Activated CD4-positive, alpha-beta T cell treated with anti-CD3 and anti-CD28 coated beads, Interleukin-2, amount 10 ng/mL, durations not matched to agents 7 days and 5 days (primary cell): ENCODE measurements around the gene SCRN2. TPM values are rescaled to one million over a fixed set of nuclear protein-coding genes. Genes with fewer than 3 reads are reported as not detected.

ENCODE experiments used
- CTCF ChIA-PET: fragments of 350-600 bp; sonication (Branson Sonifier 250); formaldehyde crosslinking; loops from one replicate; lab custom pipeline; 2021; ENCODE audit warnings: antibody characterized with exemption; lab: Charles Lee
- POLR2A ChIA-PET: fragments of 350-600 bp; sonication (Branson Sonifier 250); formaldehyde crosslinking; loops from one replicate; lab custom pipeline; 2021; ENCODE audit warnings: antibody characterized with exemption; lab: Charles Lee
- DNase-seq: peaks from one replicate; pipeline ENCODE4 v3.0.0-alpha.2; 2020
- H3K27ac Mint-ChIP-seq: one replicate; pipeline ENCODE4 v1.8.0; 2021; ENCODE audit warnings: mild to moderate bottlenecking, moderate library complexity, mixed read lengths
- H3K27me3 Mint-ChIP-seq: one replicate; pipeline ENCODE4 v1.8.0; 2021; ENCODE audit warnings: mixed read lengths
- H3K36me3 Mint-ChIP-seq: one replicate; pipeline ENCODE4 v1.8.0; 2021; ENCODE audit warnings: low read depth, mixed read lengths
- H3K4me1 Mint-ChIP-seq: one replicate; pipeline ENCODE4 v1.8.0; 2021; ENCODE audit warnings: mixed read lengths
- H3K4me3 Mint-ChIP-seq: one replicate; pipeline ENCODE4 v1.8.0; 2021; ENCODE audit warnings: mild to moderate bottlenecking, moderate library complexity, mixed read lengths
- H3K9me3 Mint-ChIP-seq: one replicate; pipeline ENCODE4 v1.8.0; 2021; ENCODE audit warnings: mixed read lengths
- total RNA-seq, 2 experiments: library from RNA; stranded (reverse); gene quantifications; one replicate each; pipeline ENCODE4 v1.2.3, GENCODE V29; 2021

The SCRN2 gene
- 10 to 100 TPM; 26.8 to 33.2 TPM for total RNA-seq

DNA sequence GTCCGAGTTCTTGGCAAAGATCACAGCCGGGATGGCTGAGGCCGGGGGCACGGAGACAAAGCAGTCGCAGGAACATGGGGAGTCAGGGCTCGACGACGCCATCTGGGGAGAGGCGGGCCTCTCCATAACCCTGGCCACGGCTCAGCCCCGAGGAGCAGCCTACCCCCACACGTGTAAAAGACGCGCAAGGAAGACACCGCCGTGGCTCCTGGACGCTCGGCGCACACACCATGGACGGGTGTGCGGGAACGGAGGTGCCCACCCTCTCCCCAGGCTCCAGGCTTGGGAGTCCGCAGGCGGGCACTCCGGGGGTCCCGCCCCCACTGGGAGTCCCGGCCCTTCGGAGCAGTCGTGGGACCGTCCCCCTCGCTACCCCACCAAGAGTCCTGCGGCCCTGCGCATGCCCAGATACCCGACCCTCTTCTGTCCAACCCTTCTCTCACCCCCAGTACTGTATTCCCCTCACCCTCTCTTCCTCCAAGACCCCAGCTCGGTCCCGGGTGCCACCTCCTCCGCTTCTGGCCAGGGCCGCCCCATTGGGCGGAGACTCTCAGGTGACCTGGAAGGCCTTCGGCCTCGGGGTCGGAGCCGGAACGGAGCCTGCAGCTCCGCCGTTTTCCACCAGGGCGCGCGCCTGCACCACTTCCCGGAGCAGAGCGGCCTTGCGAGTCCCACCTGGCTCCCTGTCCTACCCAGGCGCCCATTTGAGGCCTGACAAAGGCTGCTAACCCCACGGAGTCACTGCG lies at the start of gene SCRN2:
Gene SCRN2 (minus strand): TSS at position 532 of the 746 bp plus-strand sequence. CDS start 430 bp downstream, at position 102.
- Mint-ChIP-seq H3K9me3 (no peaks in the 10 kb centered on the region), H3K27ac (peak within 1 kb of the TSS; percentile 91), H3K4me3 (peak within 1 kb of the TSS; percentile 98), H3K36me3 (peaks cover 3% of the 10 kb centered on the region), H3K27me3 (peaks cover 17% of the 10 kb centered on the region), H3K4me1 (peaks cover 37% of the 10 kb centered on the region)
- CTCF ChIA-PET = interaction anchor here (0.6 to 19.1 kb wide), 31 partner anchors 9 to 179 kb away, joined by 3 to 344 read pairs (median 5); partner anchors contain the start of genes LRRC46, MRPL10, SP2 and SP6
- POLR2A ChIA-PET = interaction anchor here (1.0 kb wide), 1 partner anchor 51 kb away, joined by 3 read pairs; no protein-coding TSS in a partner anchor
- peak; percentile 87 for DNase-seq

DNA sequence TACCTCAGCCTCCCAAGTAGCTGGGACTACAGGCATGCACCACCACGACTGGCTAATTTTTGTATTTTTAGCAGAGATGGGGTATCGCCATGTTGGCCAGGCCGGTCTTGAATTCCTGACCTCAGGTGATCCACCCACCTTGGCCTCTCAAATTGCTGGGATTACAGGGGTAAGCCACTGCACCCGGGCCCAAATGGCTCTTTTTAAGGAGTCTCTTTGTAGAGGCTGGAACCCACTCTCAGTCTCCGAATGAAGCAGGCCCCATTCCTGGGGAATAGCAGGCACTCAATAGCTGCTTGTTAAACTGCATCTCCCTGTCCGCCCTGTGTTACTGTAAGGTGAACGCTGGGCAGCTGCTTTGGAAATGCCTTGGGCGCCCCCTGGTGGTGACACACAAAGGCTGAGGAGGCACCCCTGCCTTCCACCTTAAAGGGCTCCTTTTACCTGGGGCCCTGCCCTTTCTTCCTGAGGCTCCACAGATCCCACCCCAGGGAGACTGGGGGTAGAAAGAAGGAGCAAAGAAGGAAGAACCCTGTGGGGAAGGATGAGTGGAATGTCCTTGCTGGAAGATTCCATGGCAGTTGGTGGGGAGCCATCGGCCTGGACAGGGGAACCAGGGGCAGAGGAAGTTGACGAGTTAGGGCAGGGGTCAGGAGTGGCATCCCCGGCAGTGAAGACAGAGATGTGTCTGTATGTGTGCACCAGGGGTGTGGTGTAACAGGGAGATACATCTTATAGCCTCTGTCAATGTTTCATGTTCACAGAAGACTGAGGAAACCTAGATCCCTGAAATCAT lies 48.9 kb upstream of the SCRN2 start:
- Mint-ChIP-seq H3K4me1 (peaks cover 39% of the 10 kb centered on the region), H3K27me3 (no peaks in the 10 kb centered on the region), H3K9me3 (no peaks in the 10 kb centered on the region), H3K36me3 (peaks cover 2% of the 10 kb centered on the region), H3K4me3 (no peak overlapping the region), H3K27ac (no peak overlapping the region)
- POLR2A ChIA-PET = no interaction called here
- peak; percentile 93 for DNase-seq
- CTCF ChIA-PET = interaction anchor here (0.6 to 15.3 kb wide), 16 partner anchors 10 to 128 kb away, joined by 3 to 344 read pairs (median 4); partner anchors contain the start of genes CDK5RAP3, LRRC46, MRPL10 and PNPO

DNA sequence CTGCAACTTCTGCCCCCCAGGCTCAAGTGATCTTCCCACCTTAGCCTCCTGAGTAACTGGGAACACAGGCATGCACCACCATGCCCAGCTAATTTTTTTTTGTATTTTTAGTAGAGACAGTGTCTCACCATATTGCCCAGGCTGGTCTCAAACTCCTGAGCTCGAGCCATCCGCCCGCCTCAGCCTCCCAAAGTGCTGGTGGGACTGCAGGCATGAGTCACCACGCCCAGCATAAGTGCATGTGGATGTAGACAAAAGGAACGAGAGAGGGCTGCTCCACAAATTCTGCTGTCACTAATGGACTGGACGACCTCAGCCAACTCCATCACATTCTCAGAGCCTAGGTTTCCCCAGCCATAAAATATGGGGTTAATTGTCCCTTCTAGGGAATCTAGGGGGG lies 47.2 kb upstream of the SCRN2 start:
- no peaks in the 10 kb centered on the region for H3K27me3 Mint-ChIP-seq
- H3K4me1 Mint-ChIP-seq = peaks cover 37% of the 10 kb centered on the region
- no peak overlapping the region for H3K4me3 Mint-ChIP-seq
- ChIA-PET POLR2A (no interaction called here), CTCF (interaction anchor here (15.3 kb wide), 1 partner anchor 44 kb away, joined by 344 read pairs; the partner anchor contains the start of genes SCRN2 and SP6)
- H3K9me3 Mint-ChIP-seq = no peaks in the 10 kb centered on the region
- H3K36me3 Mint-ChIP-seq = peaks cover 2% of the 10 kb centered on the region
- no peak for DNase-seq
- no peak overlapping the region for H3K27ac Mint-ChIP-seq

DNA sequence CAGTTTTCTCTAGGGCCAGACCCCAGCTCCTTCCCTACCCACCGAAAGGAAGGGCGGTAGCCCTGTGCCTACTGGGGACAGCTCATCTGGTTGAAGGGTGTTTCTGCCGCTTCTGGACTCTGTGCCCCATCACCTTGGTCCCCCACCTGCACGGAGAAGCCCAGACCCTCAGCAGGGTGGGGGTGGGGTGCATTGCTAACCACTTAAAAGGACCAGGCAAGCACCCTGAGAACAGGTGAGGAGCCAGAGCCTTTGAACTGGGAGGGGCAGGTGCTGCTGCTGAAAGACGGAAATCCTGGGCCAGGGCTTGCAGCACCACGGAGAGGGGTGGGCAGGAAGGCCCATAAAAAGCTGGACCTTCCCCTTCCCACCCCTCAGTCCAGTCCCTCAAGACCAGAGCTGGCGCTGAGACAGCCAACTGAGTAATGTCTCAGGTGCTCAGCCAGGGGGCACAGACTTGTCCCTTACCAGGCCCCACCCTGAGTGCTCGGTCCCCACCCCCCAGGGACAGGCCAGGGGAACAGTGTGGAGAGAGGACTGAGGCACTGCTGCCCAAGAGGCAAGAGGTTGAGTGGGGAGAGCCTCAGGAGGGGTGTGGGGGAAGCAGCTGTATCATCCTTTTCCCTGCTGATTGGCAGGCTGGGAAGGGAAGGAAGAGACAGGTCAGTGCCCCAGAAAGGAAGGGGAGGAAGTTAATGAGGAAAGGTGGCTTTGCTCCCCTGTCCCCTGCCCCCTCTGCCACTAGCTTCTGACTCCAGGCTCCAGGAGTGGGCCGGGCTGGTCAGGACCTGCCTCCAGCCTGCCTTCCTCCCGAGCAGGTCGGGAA lies 44.0 kb upstream of the SCRN2 start:
- peak; percentile 25 for DNase-seq
- ChIA-PET CTCF (interaction anchor here (0.6 to 15.3 kb wide), 4 partner anchors 10 to 566 kb away, joined by 3 to 344 read pairs (median 5); partner anchors contain the start of genes SCRN2, SP2 and SP6), POLR2A (interaction anchor here (0.6 kb wide), 1 partner anchor 15 kb away, joined by 3 read pairs; no protein-coding TSS in a partner anchor)
- Mint-ChIP-seq H3K27me3 (peaks cover 5% of the 10 kb centered on the region), H3K36me3 (no peaks in the 10 kb centered on the region), H3K9me3 (no peaks in the 10 kb centered on the region), H3K4me3 (no peak overlapping the region), H3K27ac (peak overlapping the region; percentile 73), H3K4me1 (peaks cover 36% of the 10 kb centered on the region)

DNA sequence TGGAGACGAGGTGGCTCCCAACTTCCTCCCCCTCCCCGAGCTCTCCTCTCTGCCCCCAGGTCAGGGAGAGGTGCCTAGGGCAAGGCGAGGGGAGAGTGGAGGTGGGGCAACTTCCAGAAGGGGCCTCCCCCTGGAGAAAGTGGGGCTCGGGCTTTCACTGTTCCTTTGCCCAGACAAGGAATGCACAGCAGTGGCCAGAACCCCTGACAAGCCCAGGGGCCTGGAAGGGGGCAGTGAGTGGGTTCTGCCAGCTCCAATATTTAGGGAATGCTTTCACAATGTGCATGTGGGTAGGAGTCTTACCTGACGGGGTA lies 43.3 kb upstream of the SCRN2 start:
- CTCF ChIA-PET = interaction anchor here (0.6 to 15.3 kb wide), 4 partner anchors 11 to 567 kb away, joined by 3 to 344 read pairs (median 4); partner anchors contain the start of genes SCRN2, SP2 and SP6
- no peak overlapping the region for H3K4me3 Mint-ChIP-seq
- no peaks in the 10 kb centered on the region for H3K36me3 Mint-ChIP-seq
- H3K27ac Mint-ChIP-seq = peak overlapping the region; percentile 46
- peaks cover 32% of the 10 kb centered on the region for H3K4me1 Mint-ChIP-seq
- H3K27me3 Mint-ChIP-seq = peaks cover 8% of the 10 kb centered on the region
- DNase-seq = no peak
- H3K9me3 Mint-ChIP-seq = no peaks in the 10 kb centered on the region
- POLR2A ChIA-PET = no interaction called here

DNA sequence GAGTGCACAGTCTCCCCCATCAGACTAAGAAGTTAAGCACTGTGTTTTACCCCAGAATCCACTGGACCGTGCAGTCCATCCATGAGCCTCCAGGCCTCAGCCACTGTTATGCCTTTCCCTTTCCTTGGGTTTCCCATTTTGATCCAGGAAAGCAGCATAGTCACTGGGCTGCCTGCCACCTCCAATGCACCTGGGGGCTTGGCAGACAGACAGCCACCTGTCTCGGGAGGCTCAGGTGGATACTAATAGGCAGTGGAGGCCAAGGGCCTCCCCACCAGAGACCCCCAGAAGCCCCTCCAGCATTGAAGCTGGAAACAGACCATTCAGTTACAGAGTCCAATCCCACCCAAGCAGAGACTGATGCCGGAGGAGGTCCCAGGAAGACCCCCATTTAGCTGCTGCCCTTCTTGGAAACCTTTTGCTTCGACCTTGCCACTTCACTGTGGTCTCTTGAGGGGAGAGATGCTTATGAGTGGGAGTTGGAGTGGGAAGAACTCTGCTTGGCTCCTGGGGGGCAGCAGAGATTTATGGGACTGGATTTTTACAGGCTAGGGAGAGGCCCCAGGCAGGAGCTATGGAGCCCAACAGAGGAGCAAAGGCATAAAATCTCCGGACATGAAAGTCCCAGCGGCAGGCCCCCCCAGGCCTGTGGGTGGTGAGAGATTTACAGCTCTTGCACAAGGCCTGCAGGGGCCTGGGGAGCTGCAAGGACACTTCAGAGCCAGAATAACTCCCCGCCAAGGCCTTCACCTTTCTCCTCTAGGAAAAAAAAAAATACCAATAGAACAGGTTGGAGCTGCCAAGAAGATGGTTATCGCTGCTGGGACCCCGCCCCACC lies 42.7 kb upstream of the SCRN2 start:
- Mint-ChIP-seq H3K4me3 (no peak overlapping the region), H3K27me3 (peaks cover 12% of the 10 kb centered on the region), H3K4me1 (peaks cover 36% of the 10 kb centered on the region), H3K36me3 (no peaks in the 10 kb centered on the region), H3K9me3 (no peaks in the 10 kb centered on the region), H3K27ac (no peak overlapping the region)
- DNase-seq = no peak
- POLR2A ChIA-PET = no interaction called here
- CTCF ChIA-PET = interaction anchor here (0.6 to 15.3 kb wide), 4 partner anchors 12 to 55 kb away, joined by 3 to 344 read pairs (median 6); partner anchors contain the start of genes SCRN2, SP2 and SP6

DNA sequence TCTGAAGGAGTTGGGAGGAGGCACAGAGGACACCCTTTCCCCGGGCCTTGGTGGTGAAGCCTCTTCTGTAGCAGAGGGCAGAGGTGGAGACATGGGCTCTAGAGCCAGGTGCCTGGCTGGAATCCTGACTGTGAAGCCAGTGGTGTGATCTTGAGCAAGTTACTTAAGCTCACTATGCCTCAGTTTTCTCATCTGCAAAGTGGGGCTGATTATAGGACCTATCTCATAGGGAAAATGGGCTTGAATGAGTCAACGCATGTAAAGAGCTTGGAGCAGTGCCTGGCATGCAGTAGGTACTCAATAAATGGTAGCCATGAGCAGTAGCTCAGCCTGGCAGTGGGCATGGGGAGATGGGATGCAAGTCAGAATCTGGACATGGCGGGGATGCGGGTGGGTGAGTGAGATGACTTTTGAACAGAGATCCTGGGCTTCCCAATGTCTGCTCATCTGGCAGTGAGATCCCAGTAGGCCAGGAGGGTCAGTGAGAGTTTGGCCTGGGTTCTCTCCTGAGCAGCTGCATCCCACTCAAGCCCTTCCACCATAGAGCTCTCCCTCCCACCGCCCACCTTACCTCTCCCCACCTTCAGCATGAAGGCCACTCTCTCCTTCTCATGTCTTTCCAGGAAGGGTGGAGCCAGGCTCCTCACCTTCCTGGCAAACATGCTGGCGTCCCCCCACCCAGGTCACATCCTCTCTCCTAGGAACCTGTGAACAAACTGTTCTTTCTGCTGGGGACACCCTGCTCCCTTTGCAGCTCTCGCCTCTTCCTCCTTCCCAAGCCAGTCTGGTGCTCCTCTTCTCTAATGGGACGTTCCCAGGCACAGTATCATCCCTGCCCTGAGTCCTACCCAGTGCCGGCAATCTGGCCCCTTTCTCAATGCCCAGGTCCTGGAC lies 41.9 kb upstream of the SCRN2 start:
- no peaks in the 10 kb centered on the region for H3K9me3 Mint-ChIP-seq
- H3K4me3 Mint-ChIP-seq = no peak overlapping the region
- H3K4me1 Mint-ChIP-seq = peaks cover 36% of the 10 kb centered on the region
- H3K36me3 Mint-ChIP-seq = no peaks in the 10 kb centered on the region
- ChIA-PET CTCF (interaction anchor here (0.6 to 15.3 kb wide), 4 partner anchors 9 to 56 kb away, joined by 3 to 344 read pairs (median 5); partner anchors contain the start of genes SCRN2 and SP6), POLR2A (no interaction called here)
- peaks cover 12% of the 10 kb centered on the region for H3K27me3 Mint-ChIP-seq
- no peak for DNase-seq
- H3K27ac Mint-ChIP-seq = peak overlapping the region; percentile 25

DNA sequence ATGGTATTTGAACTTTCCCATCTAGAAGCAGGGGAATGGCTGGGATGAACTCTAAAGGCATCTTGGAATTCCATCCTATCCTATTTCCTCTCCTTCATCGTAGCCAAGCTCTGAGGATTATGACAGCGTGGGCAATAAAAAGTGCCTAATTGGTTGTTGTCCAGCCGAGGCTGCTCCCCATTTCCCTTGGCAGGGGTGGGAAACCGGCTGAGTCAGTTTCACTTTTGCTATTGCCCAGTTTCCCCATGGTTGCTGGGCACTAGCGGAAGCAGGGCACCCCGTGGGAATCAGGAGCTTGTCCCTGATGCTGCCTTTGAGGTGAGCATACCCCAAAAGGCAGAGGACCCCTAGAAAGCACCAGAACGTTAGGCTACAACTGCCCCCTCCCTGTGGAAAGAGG lies 41.2 kb upstream of the SCRN2 start:
- Mint-ChIP-seq H3K27me3 (peaks cover 14% of the 10 kb centered on the region), H3K27ac (no peak overlapping the region), H3K36me3 (no peaks in the 10 kb centered on the region), H3K9me3 (no peaks in the 10 kb centered on the region), H3K4me1 (peaks cover 36% of the 10 kb centered on the region), H3K4me3 (no peak overlapping the region)
- POLR2A ChIA-PET = no interaction called here
- CTCF ChIA-PET = interaction anchor here (1.2 to 15.3 kb wide), 3 partner anchors 9 to 38 kb away, joined by 3 to 344 read pairs (median 3); partner anchors contain the start of genes SCRN2 and SP6
- no peak for DNase-seq

DNA sequence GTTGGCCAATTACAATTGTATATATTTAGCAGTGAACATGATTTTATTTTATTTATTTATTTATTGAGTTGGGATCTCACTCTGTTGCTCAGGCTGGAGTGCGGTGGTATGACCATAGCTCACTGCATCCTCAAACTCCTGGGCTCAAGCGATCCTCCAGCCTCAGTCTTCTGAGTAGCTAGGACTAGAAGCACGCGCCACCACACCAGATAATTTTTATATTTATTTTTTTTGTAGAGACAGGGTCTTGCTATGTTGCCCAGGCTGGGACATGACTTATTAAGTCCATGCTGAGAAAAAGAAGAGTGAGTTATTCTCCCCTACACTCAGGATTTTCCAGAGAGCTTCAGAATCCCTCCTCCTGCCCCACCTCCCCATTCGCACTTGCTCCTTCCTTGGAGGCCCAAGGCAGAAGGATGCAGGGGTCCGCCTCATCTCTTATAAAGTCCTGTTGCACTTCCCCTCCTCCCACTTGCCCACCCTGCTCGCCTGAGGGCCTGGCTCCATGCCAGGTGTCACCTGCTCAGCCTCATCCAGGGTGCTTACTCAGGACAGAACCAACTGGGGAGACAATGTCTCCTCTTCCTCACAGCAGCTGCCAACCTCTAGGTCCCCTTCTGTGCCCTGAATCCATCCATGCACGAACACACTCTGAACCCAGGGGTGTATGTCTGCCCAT lies 38.8 kb upstream of the SCRN2 start:
- ChIA-PET POLR2A (no interaction called here), CTCF (interaction anchor here (0.8 to 1.7 kb wide), 4 partner anchors 11 to 181 kb away, joined by 3 to 7 read pairs (median 4); partner anchors contain the start of gene SCRN2)
- no peak overlapping the region for H3K27ac Mint-ChIP-seq
- no peak overlapping the region for H3K4me3 Mint-ChIP-seq
- peaks cover 25% of the 10 kb centered on the region for H3K27me3 Mint-ChIP-seq
- peaks cover 26% of the 10 kb centered on the region for H3K4me1 Mint-ChIP-seq
- DNase-seq = no peak
- H3K36me3 Mint-ChIP-seq = no peaks in the 10 kb centered on the region
- no peaks in the 10 kb centered on the region for H3K9me3 Mint-ChIP-seq

DNA sequence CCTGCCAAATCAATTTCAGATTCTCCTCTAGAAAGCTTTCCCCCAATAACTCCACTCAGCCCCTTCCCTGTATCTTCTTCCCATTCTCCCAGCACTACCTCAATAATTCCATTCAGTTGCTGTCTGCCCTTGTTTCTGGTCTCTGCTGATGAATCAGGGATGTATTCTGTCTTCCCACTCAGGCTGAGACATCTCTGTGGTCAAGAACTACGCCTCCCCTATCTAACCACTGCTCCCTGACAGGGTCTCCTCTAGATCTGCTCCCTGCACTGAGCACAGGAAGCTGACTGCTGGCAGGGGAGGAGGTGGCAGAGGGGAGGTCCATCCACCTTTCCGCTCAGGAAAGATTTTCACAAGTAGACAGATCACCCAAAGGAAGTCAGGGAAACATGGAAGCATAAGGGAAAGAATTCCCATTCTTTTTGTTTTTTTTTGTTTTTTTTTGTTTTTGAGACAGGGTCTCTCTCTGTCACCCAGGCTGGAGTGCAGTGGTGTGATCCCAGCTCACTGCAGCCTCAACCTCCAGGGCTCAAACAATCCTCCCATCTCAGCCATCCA lies 38.0 kb upstream of the SCRN2 start:
- H3K27me3 Mint-ChIP-seq = peaks cover 31% of the 10 kb centered on the region
- H3K9me3 Mint-ChIP-seq = no peaks in the 10 kb centered on the region
- H3K4me3 Mint-ChIP-seq = no peak overlapping the region
- H3K27ac Mint-ChIP-seq = no peak overlapping the region
- DNase-seq = no peak
- no peaks in the 10 kb centered on the region for H3K36me3 Mint-ChIP-seq
- ChIA-PET CTCF (interaction anchor here (0.6 to 1.7 kb wide), 7 partner anchors 10 to 180 kb away, joined by 3 to 7 read pairs (median 3); partner anchors contain the start of genes CDK5RAP3 and SCRN2), POLR2A (no interaction called here)
- H3K4me1 Mint-ChIP-seq = peaks cover 20% of the 10 kb centered on the region
